ENCODE data around the gene HMMR. TPM values are rescaled to one million over a fixed set of nuclear protein-coding genes. Genes with fewer than 3 reads are reported as not detected.
A peak's percentile ranks its signal among the peaks of the same experiment; 100 is the strongest.

HMMR gene
- total RNA-seq, 1 donor from 2014 or later = 8.6 TPM

GRCh38 chr5:163439092-163439425, 21.4 kb upstream of the HMMR start:
- Mint-ChIP-seq H3K4me3 (ENCODE audit: unreplicated experiment) (peak overlapping the region; percentile 98), H3K4me1 (ENCODE audit: unreplicated experiment) (peaks cover 25% of the 10 kb centered on the region), H3K27ac (ENCODE audit: unreplicated experiment) (no peak overlapping the region), H3K9me3 (ENCODE audit: unreplicated experiment) (no peaks in the 10 kb centered on the region), H3K36me3 (ENCODE audit: low read depth, unreplicated experiment) (peaks cover 5% of the 10 kb centered on the region), H3K27me3 (ENCODE audit: unreplicated experiment) (peaks cover 8% of the 10 kb centered on the region)
- TF ChIP-seq, protein P1, sequence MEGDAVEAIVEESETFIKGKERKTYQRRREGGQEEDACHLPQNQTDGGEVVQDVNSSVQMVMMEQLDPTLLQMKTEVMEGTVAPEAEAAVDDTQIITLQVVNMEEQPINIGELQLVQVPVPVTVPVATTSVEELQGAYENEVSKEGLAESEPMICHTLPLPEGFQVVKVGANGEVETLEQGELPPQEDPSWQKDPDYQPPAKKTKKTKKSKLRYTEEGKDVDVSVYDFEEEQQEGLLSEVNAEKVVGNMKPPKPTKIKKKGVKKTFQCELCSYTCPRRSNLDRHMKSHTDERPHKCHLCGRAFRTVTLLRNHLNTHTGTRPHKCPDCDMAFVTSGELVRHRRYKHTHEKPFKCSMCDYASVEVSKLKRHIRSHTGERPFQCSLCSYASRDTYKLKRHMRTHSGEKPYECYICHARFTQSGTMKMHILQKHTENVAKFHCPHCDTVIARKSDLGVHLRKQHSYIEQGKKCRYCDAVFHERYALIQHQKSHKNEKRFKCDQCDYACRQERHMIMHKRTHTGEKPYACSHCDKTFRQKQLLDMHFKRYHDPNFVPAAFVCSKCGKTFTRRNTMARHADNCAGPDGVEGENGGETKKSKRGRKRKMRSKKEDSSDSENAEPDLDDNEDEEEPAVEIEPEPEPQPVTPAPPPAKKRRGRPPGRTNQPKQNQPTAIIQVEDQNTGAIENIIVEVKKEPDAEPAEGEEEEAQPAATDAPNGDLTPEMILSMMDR (IDR thresholded peaks at IDR 0.05; ENCODE audit: unreplicated experiment) = no peak
- no peak for DNase-seq (ENCODE audit: low spot score)

DNA sequence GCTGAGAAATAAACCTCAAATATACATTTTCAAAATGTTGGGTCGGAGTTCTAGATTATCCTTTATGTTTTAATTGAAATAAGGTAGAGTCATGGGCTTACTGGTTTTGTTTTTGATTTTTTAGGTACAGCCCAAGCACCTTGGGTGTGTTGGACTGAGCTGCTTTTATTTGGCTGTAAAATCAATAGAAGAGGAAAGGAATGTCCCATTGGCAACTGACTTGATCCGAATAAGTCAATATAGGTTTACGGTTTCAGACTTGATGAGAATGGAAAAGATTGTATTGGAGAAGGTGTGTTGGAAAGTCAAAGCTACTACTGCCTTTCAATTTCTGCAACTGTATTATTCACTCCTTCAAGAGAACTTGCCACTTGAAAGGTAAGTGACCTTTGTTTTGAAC, 19.5 kb upstream of the HMMR start:
- no peaks in the 10 kb centered on the region for H3K9me3 Mint-ChIP-seq (ENCODE audit: unreplicated experiment)
- peaks cover 8% of the 10 kb centered on the region for H3K27me3 Mint-ChIP-seq (ENCODE audit: unreplicated experiment)
- no peak overlapping the region for H3K27ac Mint-ChIP-seq (ENCODE audit: unreplicated experiment)
- DNase-seq (ENCODE audit: low spot score) = no peak
- peaks cover 5% of the 10 kb centered on the region for H3K36me3 Mint-ChIP-seq (ENCODE audit: low read depth, unreplicated experiment)
- no peak overlapping the region for H3K4me3 Mint-ChIP-seq (ENCODE audit: unreplicated experiment)
- TF ChIP-seq, protein P1 (IDR thresholded peaks at IDR 0.05; ENCODE audit: unreplicated experiment) = no peak
- H3K4me1 Mint-ChIP-seq (ENCODE audit: unreplicated experiment) = peaks cover 19% of the 10 kb centered on the region

DNA sequence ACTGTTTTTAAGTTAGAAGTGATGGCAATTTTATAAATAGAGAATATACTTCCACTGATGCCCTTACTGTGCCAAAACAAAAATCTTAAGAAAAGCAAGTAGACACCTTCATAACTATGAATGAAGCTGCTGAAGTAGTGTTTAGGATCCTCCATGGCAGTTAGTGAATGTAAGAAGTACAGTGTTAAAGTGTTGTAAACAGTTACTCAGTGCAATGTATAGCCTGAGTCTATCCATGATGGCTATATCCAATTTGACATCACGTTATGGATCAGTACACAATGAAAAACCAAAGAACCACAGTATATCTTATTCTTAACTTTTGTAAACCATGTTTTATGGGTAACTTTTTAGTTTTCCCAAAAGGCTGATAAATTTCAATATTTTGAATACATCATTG, 15.9 kb upstream of the HMMR start:
- Mint-ChIP-seq H3K36me3 (ENCODE audit: low read depth, unreplicated experiment) (peaks cover 26% of the 10 kb centered on the region), H3K27me3 (ENCODE audit: unreplicated experiment) (no peaks in the 10 kb centered on the region), H3K4me3 (ENCODE audit: unreplicated experiment) (no peak overlapping the region), H3K4me1 (ENCODE audit: unreplicated experiment) (peaks cover 8% of the 10 kb centered on the region), H3K27ac (ENCODE audit: unreplicated experiment) (no peak overlapping the region), H3K9me3 (ENCODE audit: unreplicated experiment) (no peaks in the 10 kb centered on the region)
- TF ChIP-seq, protein P1 (IDR thresholded peaks at IDR 0.05; ENCODE audit: unreplicated experiment) = no peak
- DNase-seq (ENCODE audit: low spot score) = no peak

DNA sequence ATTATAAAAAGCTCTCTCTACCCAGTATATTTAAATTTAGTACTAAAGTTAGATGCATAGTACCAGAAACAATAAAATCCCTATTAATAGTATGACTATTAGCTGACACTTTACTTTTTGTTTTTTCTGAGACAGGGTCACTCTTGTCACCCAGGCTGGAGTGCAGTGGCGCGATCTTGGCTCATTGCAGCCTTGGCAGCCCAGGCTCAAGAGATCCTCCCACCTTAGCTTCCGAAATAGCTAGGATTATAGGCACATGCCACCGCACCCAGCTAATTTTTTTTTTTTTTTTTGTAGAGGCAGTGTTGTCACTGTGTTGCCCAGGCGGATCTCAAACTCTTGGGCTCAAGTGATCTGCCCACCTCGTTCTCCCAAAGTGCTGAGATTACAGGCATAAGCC, 15.1 kb upstream of the HMMR start:
- peaks cover 27% of the 10 kb centered on the region for H3K36me3 Mint-ChIP-seq (ENCODE audit: low read depth, unreplicated experiment)
- H3K27me3 Mint-ChIP-seq (ENCODE audit: unreplicated experiment) = no peaks in the 10 kb centered on the region
- no peak for DNase-seq (ENCODE audit: low spot score)
- no peak overlapping the region for H3K4me3 Mint-ChIP-seq (ENCODE audit: unreplicated experiment)
- no peaks in the 10 kb centered on the region for H3K9me3 Mint-ChIP-seq (ENCODE audit: unreplicated experiment)
- H3K4me1 Mint-ChIP-seq (ENCODE audit: unreplicated experiment) = peaks cover 1% of the 10 kb centered on the region
- no peak overlapping the region for H3K27ac Mint-ChIP-seq (ENCODE audit: unreplicated experiment)
- TF ChIP-seq, protein P1 (IDR thresholded peaks at IDR 0.05; ENCODE audit: unreplicated experiment) = no peak

DNA sequence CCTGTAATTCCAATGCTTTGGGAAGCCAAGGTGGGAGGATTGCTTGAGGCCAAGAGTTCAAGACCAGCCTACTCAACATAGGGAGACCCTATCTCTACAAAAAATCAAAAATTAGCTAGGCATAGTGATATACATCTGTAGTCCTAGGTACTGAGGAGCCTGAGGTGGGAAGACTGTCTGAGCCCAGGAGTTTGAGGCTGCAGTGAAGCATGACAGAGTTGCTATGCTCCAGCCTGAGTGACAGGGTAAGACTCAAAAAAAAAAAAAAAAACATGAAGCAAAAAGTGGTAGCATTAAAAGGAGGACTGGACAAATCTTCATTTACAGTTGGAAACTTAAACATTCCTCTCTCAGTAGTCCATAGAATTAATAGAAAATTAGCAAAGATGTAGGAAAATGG, 13.2 kb upstream of the HMMR start:
- no peak for DNase-seq (ENCODE audit: low spot score)
- Mint-ChIP-seq H3K27ac (ENCODE audit: unreplicated experiment) (no peak overlapping the region), H3K36me3 (ENCODE audit: low read depth, unreplicated experiment) (peaks cover 29% of the 10 kb centered on the region), H3K4me3 (ENCODE audit: unreplicated experiment) (no peak overlapping the region), H3K27me3 (ENCODE audit: unreplicated experiment) (no peaks in the 10 kb centered on the region), H3K9me3 (ENCODE audit: unreplicated experiment) (no peaks in the 10 kb centered on the region), H3K4me1 (ENCODE audit: unreplicated experiment) (no peaks in the 10 kb centered on the region)
- TF ChIP-seq, protein P1 (IDR thresholded peaks at IDR 0.05; ENCODE audit: unreplicated experiment) = no peak
